NCI-H345 (cell line): Measurements from ENCODE around the gene TAX1BP3.

Source experiments
- DNase-seq: peaks from one replicate; lab custom pipeline; 2025; lab: John Stamatoyannopoulos, UW

Gene TAX1BP3

GRCh38 chr17:3657874-3658783 is 10.2 kb downstream of the TAX1BP3 start:
- no peak for DNase-seq

GRCh38 chr17:3657588-3657869 is 10.8 kb downstream of the TAX1BP3 start:
- no peak for DNase-seq

GRCh38 chr17:3656755-3657587 is 11.4 kb downstream of the TAX1BP3 start:
- DNase-seq, result no peak

GRCh38 chr17:3656353-3656752 is 12.0 kb downstream of the TAX1BP3 start:
- no peak for DNase-seq

GRCh38 chr17:3655766-3656165 is 12.6 kb downstream of the TAX1BP3 start:
- DNase-seq, result no peak

GRCh38 chr17:3647769-3648555 is 20.4 kb downstream of the TAX1BP3 start:
- DNase-seq, result no peak

- DNase-seq, result no peak
These were observed 21.1 kb downstream of the TAX1BP3 start for GRCh38 chr17:3647251-3647650.

- DNase-seq, result no peak
These were observed 23.1 kb downstream of the TAX1BP3 start for GRCh38 chr17:3645310-3645709.

- DNase-seq, result no peak
These were observed 24.5 kb downstream of the TAX1BP3 start for GRCh38 chr17:3643889-3644349.

GRCh38 chr17:3641717-3642486 is 26.5 kb downstream of the TAX1BP3 start:
- no peak for DNase-seq

- no peak for DNase-seq
These were observed 27.4 kb downstream of the TAX1BP3 start for GRCh38 chr17:3641014-3641413.

GRCh38 chr17:3639981-3640596 is 28.3 kb downstream of the TAX1BP3 start:
- no peak for DNase-seq

- no peak for DNase-seq
These were observed 31.4 kb downstream of the TAX1BP3 start for GRCh38 chr17:3636908-3637373.

GRCh38 chr17:3636154-3636907 is 32.0 kb downstream of the TAX1BP3 start, which contains the start of the genes CTNS and SHPK:
Gene CTNS, plus strand, starts transcription at chr17:3636760. Its CDS starts 3,447 bp downstream, at chr17:3640207.
Gene SHPK, minus strand, starts transcription at chr17:3636250. Its CDS starts 31 bp downstream, at chr17:3636219.
- peak; percentile 93 for DNase-seq

GRCh38 chr17:3635474-3636153 is 32.8 kb downstream of the TAX1BP3 start:
- DNase-seq, result no peak

GRCh38 chr17:3632287-3632686 is 36.1 kb downstream of the TAX1BP3 start:
- DNase-seq, result no peak

GRCh38 chr17:3630781-3631180 is 37.6 kb downstream of the TAX1BP3 start:
- no peak for DNase-seq

GRCh38 chr17:3627769-3628167 is 40.6 kb downstream of the TAX1BP3 start:
- DNase-seq, result no peak
